Smooth muscle cell (in vitro differentiated cells): ENCODE results near the gene PPP2R5C. TPM values are rescaled to one million over a fixed set of nuclear protein-coding genes. Genes with fewer than 3 reads are reported as not detected.

Experiments
- DNase-seq: peaks from one replicate; lab custom pipeline; 2025; ENCODE audit not compliant: unreplicated experiment; lab: John Stamatoyannopoulos, UW
- H2AFZ ChIP-seq: fragments of 200-600 bp; sonication (generic); 2 replicates; pipeline ENCODE4 v1.6.0; 2016; ENCODE audit warnings: antibody characterized with exemption, low read depth, mild to moderate bottlenecking
- H3F3A ChIP-seq: fragments of 200-600 bp; sonication (generic); 2 replicates; pipeline ENCODE4 v1.6.0; 2017; ENCODE audit warnings: antibody characterized with exemption, low read depth
- H3K27ac ChIP-seq: fragments of 200-600 bp; sonication (generic); 2 replicates; pipeline ENCODE4 v1.5.1; 2016; ENCODE audit warnings: low read depth, mild to moderate bottlenecking
- H3K27me3 ChIP-seq: fragments of 200-600 bp; sonication (generic); 2 replicates; pipeline ENCODE4 v1.6.1; 2016; ENCODE audit warnings: low read depth, mild to moderate bottlenecking
- H3K36me3 ChIP-seq: fragments of 200-600 bp; sonication (generic); 2 replicates; pipeline ENCODE4 v1.5.1; 2016; ENCODE audit warnings: low read depth
- H3K4me1 ChIP-seq: fragments of 200-600 bp; sonication (generic); 2 replicates; pipeline ENCODE4 v1.5.1; 2016; ENCODE audit warnings: low read depth
- H3K4me2 ChIP-seq: fragments of 200-600 bp; sonication (generic); 2 replicates; pipeline ENCODE4 v1.6.0; 2016; ENCODE audit warnings: mild to moderate bottlenecking
- H3K4me3 ChIP-seq: fragments of 200-600 bp; sonication (generic); 2 replicates; pipeline ENCODE4 v1.5.1; 2016; ENCODE audit warnings: mild to moderate bottlenecking
- H3K79me2 ChIP-seq: fragments of 200-600 bp; sonication (generic); 2 replicates; pipeline ENCODE4 v1.6.0; 2016; ENCODE audit warnings: low read depth, mild to moderate bottlenecking
- H3K9ac ChIP-seq: fragments of 200-600 bp; sonication (generic); 2 replicates; pipeline ENCODE4 v1.6.0; 2016; ENCODE audit warnings: low read depth
- H3K9me3 ChIP-seq: fragments of 200-600 bp; sonication (generic); replicated peaks from 2 replicates; pipeline ENCODE4 v1.5.1; 2016; ENCODE audit warnings: low read depth
- H4K20me1 ChIP-seq: fragments of 200-600 bp; sonication (generic); 2 replicates; pipeline ENCODE4 v1.6.0; 2016; ENCODE audit warnings: low read depth
- WGBS: methylation state at CpG from one replicate; pipeline ENCODE4 v1.1.7; 2016; ENCODE audit warnings: low lambda C conversion rate; 5-methylcytosine and 5-hydroxymethylcytosine counted together
- polyA plus RNA-seq: library from polyadenylated mRNA; unstranded; fragments of >200 nt; fragmentation: Nextera tagmentation; extraction: Ambion mirVana; gene quantifications from 2 replicates; pipeline ENCODE4 v1.2.1, GENCODE V29; 2016
- total RNA-seq: library from RNA; depleted of rRNA; stranded (reverse); fragments of >200 nt; gene quantifications from 2 replicates; pipeline ENCODE4 v1.2.3, GENCODE V29; 2014
- TF ChIP-seq, protein P1 (sequence below): fragments of 200-600 bp; sonication (generic); IDR thresholded peaks from 2 replicates; pipeline ENCODE4 v1.5.1; 2017; ENCODE audit warnings: borderline replicate concordance, mild to moderate bottlenecking, antibody characterized with exemption; ENCODE audit not compliant: insufficient read depth, poor library complexity, severe bottlenecking

Gene PPP2R5C
- total and polyA plus RNA-seq, 2 experiments from 2014 or later, result 63.6 to 92.7 TPM

DNA sequence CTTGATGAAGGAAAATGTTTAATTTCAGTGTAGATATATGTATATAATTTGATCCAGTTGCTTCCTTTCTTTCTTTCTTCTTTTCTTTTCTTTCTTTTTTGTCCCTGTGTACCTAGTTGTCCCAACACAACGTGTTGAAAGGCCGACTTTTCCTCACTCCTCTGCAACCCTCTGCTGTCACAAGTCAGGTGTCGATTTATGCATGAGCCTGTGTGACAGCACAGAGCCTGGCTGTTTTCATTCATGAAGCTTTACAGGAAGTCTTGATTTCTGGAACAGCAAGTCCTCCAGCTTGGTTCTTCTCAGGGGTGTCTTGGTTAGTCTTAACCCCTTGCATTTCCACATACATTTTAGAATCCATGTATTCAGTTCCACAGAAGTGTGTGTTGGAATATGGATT lies 88.1 kb downstream of the PPP2R5C start:
- no peak overlapping the region for H3K27ac ChIP-seq
- no peak overlapping the region for H3K4me3 ChIP-seq
- 69% methylated on average over 3 of the region's 3 CpGs for WGBS
- no peaks in the 10 kb centered on the region for H3F3A ChIP-seq
- H3K4me2 ChIP-seq, result no peak overlapping the region
- no peaks in the 10 kb centered on the region for H3K36me3 ChIP-seq
- no peak for DNase-seq
- H3K9me3 ChIP-seq, result no peaks in the 10 kb centered on the region
- H3K9ac ChIP-seq, result no peak overlapping the region
- H3K79me2 ChIP-seq, result peaks cover 94% of the 10 kb centered on the region
- no peaks in the 10 kb centered on the region for H3K4me1 ChIP-seq
- no peaks in the 10 kb centered on the region for H3K27me3 ChIP-seq
- no peak overlapping the region for H2AFZ ChIP-seq
- TF ChIP-seq, protein P1, sequence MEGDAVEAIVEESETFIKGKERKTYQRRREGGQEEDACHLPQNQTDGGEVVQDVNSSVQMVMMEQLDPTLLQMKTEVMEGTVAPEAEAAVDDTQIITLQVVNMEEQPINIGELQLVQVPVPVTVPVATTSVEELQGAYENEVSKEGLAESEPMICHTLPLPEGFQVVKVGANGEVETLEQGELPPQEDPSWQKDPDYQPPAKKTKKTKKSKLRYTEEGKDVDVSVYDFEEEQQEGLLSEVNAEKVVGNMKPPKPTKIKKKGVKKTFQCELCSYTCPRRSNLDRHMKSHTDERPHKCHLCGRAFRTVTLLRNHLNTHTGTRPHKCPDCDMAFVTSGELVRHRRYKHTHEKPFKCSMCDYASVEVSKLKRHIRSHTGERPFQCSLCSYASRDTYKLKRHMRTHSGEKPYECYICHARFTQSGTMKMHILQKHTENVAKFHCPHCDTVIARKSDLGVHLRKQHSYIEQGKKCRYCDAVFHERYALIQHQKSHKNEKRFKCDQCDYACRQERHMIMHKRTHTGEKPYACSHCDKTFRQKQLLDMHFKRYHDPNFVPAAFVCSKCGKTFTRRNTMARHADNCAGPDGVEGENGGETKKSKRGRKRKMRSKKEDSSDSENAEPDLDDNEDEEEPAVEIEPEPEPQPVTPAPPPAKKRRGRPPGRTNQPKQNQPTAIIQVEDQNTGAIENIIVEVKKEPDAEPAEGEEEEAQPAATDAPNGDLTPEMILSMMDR, result no peak
- peaks cover 99% of the 10 kb centered on the region for H4K20me1 ChIP-seq

DNA sequence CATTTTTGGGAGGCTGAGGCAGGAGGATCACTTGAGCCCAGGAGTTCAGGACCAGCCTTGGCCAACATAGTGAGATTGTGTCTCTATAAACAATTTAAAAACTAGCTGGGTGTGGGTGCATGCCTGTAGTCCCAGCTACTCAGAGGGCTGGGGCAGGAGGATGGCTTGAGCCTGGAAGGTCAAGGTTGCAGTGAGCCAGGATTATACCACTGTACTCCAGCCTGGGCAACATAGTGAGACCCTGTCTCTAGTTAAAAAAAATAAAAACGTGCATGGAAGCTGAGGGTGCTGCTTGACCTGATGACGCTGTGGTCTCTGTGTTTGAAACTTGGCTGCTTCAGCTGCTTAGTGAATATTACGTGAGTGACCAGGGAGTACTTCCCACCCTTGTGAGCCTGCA lies 89.7 kb downstream of the PPP2R5C start:
- Histone ChIP-seq H3K79me2 (peaks cover 95% of the 10 kb centered on the region), H3K9ac (no peak overlapping the region), H3K9me3 (no peaks in the 10 kb centered on the region), H3K27me3 (no peaks in the 10 kb centered on the region), H3K4me2 (no peak overlapping the region), H3K4me1 (no peaks in the 10 kb centered on the region), H3K36me3 (no peaks in the 10 kb centered on the region), H3F3A (no peaks in the 10 kb centered on the region), H3K4me3 (no peak overlapping the region), H2AFZ (no peak overlapping the region), H4K20me1 (peaks cover 99% of the 10 kb centered on the region), H3K27ac (no peak overlapping the region)
- DNase-seq, result no peak
- TF ChIP-seq, protein P1, result no peak
- 94% methylated on average over 3 of the region's 3 CpGs for WGBS

DNA sequence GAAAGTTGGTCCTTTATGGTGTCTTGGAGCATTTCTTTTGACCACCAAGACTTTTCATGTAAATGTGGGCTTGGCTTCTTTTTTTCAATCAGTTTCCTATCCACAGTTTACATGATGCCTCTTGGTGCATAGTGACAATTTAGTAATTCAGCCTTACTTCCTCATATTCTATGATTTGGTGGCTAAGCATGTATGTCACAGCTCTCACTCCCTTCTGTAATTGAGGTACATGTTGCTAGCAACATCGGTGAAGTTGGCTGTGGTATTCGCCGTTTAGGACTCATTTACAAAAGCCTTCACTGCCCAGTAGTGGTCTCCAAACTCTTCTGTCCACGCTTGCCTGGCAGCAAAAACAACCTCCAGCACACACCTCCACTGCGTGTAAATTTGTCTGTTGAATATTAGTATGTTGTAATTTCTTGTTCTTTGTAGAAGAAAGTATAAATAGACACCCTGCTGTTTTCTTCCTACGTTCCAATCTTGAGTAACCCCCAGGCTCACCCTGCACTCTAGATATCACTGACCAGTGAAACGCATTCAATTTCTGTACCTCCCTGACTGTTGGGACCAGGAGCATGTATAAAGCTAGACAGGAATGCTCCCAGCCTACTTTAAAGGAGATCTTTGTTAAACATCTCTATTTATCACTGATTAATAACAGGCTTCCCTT lies 90.4 kb downstream of the PPP2R5C start:
- H3K9ac ChIP-seq, result no peak overlapping the region
- TF ChIP-seq, protein P1, result no peak
- peaks cover 88% of the 10 kb centered on the region for H3K79me2 ChIP-seq
- no peaks in the 10 kb centered on the region for H3F3A ChIP-seq
- no peak overlapping the region for H2AFZ ChIP-seq
- WGBS, result 86% methylated on average over 7 of the region's 7 CpGs
- peaks cover 3% of the 10 kb centered on the region for H3K36me3 ChIP-seq
- no peak overlapping the region for H3K4me2 ChIP-seq
- no peaks in the 10 kb centered on the region for H3K9me3 ChIP-seq
- no peaks in the 10 kb centered on the region for H3K4me1 ChIP-seq
- no peak overlapping the region for H3K27ac ChIP-seq
- DNase-seq, result no peak
- no peaks in the 10 kb centered on the region for H3K27me3 ChIP-seq
- H4K20me1 ChIP-seq, result peaks cover 99% of the 10 kb centered on the region
- H3K4me3 ChIP-seq, result no peak overlapping the region

DNA sequence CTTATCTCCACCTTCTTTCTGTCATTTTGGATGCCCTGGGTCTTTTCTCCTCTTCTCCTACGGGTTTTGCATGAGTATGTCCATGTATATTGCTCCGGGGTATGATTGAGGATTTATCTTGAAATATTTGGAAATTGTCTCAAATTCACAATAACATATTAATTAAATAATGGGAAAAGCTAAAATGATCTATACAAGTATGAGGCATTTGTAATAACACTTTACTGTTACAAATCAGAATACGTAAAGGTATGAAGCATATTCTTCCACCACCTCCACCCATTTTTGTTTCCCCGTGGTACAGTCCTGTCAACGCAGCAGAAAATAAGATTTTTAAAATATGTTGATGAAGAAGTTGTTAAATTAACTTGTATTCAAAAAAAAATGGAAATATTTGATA lies 91.3 kb downstream of the PPP2R5C start:
- Histone ChIP-seq H3K9me3 (no peaks in the 10 kb centered on the region), H3F3A (no peaks in the 10 kb centered on the region), H3K79me2 (peaks cover 79% of the 10 kb centered on the region), H3K27me3 (no peaks in the 10 kb centered on the region), H3K9ac (no peak overlapping the region), H3K4me3 (no peak overlapping the region), H3K4me1 (no peaks in the 10 kb centered on the region), H2AFZ (no peak overlapping the region), H3K27ac (no peak overlapping the region), H3K4me2 (no peak overlapping the region), H3K36me3 (peaks cover 3% of the 10 kb centered on the region), H4K20me1 (peaks cover 99% of the 10 kb centered on the region)
- no peak for DNase-seq
- TF ChIP-seq, protein P1, result no peak
- 95% methylated on average over 5 of the region's 5 CpGs for WGBS
